RWPE1 (cell line): ENCODE results near the gene RPS27.
A peak's percentile ranks its signal among the peaks of the same experiment; 100 is the strongest.

Experiments used
- CTCF ChIA-PET: fragments of 350-600 bp; sonication (Branson Sonifier 250); formaldehyde crosslinking; extraction: SDS; loops from one replicate; lab custom pipeline; 2021; lab: Yijun Ruan, JAX
- POLR2A ChIA-PET: fragments of 400-600 bp; formaldehyde crosslinking; extraction: SDS; loops from one replicate; lab custom pipeline; 2020; ENCODE audit warnings: antibody characterized with exemption; ENCODE audit not compliant: low non-redundant PET; lab: Yijun Ruan, JAX
- DNase-seq: peaks from one replicate; pipeline ENCODE4 v3.0.0; 2012; ENCODE audit warnings: low spot score
- H3K27ac ChIP-seq: fragments of 450-650 bp; 2 replicates; pipeline ENCODE4 v1.5.1; 2017
- CTCF ChIP-seq: fragments of 450-650 bp; conservative IDR thresholded peaks from 2 replicates; pipeline ENCODE4 v1.5.1; 2017; ENCODE audit warnings: low read depth, mild to moderate bottlenecking

Gene RPS27

GRCh38 chr1:153990468-153991150, at the start of gene RPS27:
TSS of gene RPS27 (plus strand) at chr1:153990762. CDS start at chr1:153990797, 35 bp downstream.
- POLR2A ChIA-PET: interaction anchor here (0.7 to 1.5 kb wide), 5 partner anchors 9 to 67 kb away, joined by 3 to 8 read pairs (median 6); partner anchors contain the start of gene CREB3L4
- CTCF ChIA-PET: interaction anchor here (0.8 kb wide), 1 partner anchor 169 kb away, joined by 4 read pairs; no protein-coding TSS in a partner anchor
- peak; percentile 94 for DNase-seq
- TF ChIP-seq CTCF: no peak
- peak within 1 kb of the TSS; percentile 80 for H3K27ac ChIP-seq

GRCh38 chr1:153941826-153942725, 48.5 kb upstream of the RPS27 start:
- ChIA-PET POLR2A (no interaction called here), CTCF (no interaction called here)
- no peak for TF ChIP-seq CTCF
- H3K27ac ChIP-seq: 0 out of 2 replicates have a peak overlapping the region, but pooled peaks have one; percentile 0
- no peak for DNase-seq

- CTCF ChIA-PET: no interaction called here
- H3K27ac ChIP-seq: peak overlapping the region; percentile 0; the same call in 1 of the 2 replicates
- POLR2A ChIA-PET: no interaction called here
- TF ChIP-seq CTCF: no peak
- DNase-seq: no peak
These were observed 47.6 kb upstream of the RPS27 start for GRCh38 chr1:153942766-153943549.

- no peak for TF ChIP-seq CTCF
- ChIA-PET POLR2A (interaction anchor here (0.6 to 0.7 kb wide), 3 partner anchors 16 to 329 kb away, joined by 6 to 7 read pairs (median 6); no protein-coding TSS in a partner anchor), CTCF (interaction anchor here (0.6 kb wide), 2 partner anchors 32 to 167 kb away, joined by 3 read pairs; no protein-coding TSS in a partner anchor)
- peak overlapping the region; percentile 32 for H3K27ac ChIP-seq
- no peak for DNase-seq
These were observed 46.3 kb upstream of the RPS27 start for GRCh38 chr1:153944005-153944826.

- no peak for TF ChIP-seq CTCF
- peak overlapping the region; percentile 92 for H3K27ac ChIP-seq
- DNase-seq: no peak
- CTCF ChIA-PET: no interaction called here
- POLR2A ChIA-PET: no interaction called here
These were observed 45.8 kb upstream of the RPS27 start for GRCh38 chr1:153944827-153945117.
